HL-60 (cell line): ENCODE results near the gene COL28A1.

Source experiments
- DNase-seq, 2 experiments: peaks; one replicate each; pipeline ENCODE4 v3.0.0-alpha.2; 2010 to 2020; ENCODE audit warnings: low read depth in 1 of 2, low spot score in 1 of 2
- H3K27ac ChIP-seq: fragments of 250-450 bp; sonication (Bioruptor Pico); replicated peaks from 2 replicates; pipeline ENCODE4 v1.5.1; 2020; ENCODE audit warnings: mild to moderate bottlenecking, moderate library complexity
- H3K27me3 ChIP-seq: fragments of 250-450 bp; sonication (Bioruptor Pico); 2 replicates; pipeline ENCODE4 v1.5.1; 2021; ENCODE audit warnings: mild to moderate bottlenecking, moderate library complexity; ENCODE audit not compliant: insufficient read depth, poor library complexity, severe bottlenecking
- H3K4me3 ChIP-seq: replicated peaks from 2 replicates; pipeline ENCODE4 v1.5.1; 2011; ENCODE audit warnings: mild to moderate bottlenecking, control low read depth, low read length; ENCODE audit not compliant: insufficient read depth
- CTCF ChIP-seq: IDR thresholded peaks from one replicate; pipeline ENCODE4 v1.5.1; 2011; ENCODE audit warnings: low read length, control low read depth, inconsistent platforms; ENCODE audit not compliant: insufficient read depth
- GABPA ChIP-seq: IDR thresholded peaks from 2 replicates; pipeline ENCODE4 v1.6.1; 2012; ENCODE audit warnings: low read depth
- POLR2AphosphoS5 ChIP-seq: IDR thresholded peaks from 2 replicates; pipeline ENCODE4 v1.6.1; 2012; ENCODE audit warnings: low read depth
- REST ChIP-seq: IDR thresholded peaks from 2 replicates; pipeline ENCODE4 v1.6.1; 2012; ENCODE audit warnings: low read depth; ENCODE audit not compliant: insufficient replicate concordance
- SPI1 ChIP-seq: IDR thresholded peaks from 2 replicates; pipeline ENCODE4 v1.6.1; 2012; ENCODE audit warnings: low read depth, mild to moderate bottlenecking, borderline replicate concordance

Gene COL28A1

GRCh38 chr7:7344583-7344982 lies 191.1 kb downstream of the COL28A1 start:
- no peak for DNase-seq
- Histone ChIP-seq H3K27ac (no peak overlapping the region), H3K27me3 (no peaks in the 10 kb centered on the region), H3K4me3 (no peak overlapping the region)
- no peak for TF ChIP-seq POLR2AphosphoS5
- no peak for TF ChIP-seq REST

GRCh38 chr7:7335909-7336308 lies 199.8 kb downstream of the COL28A1 start:
- DNase-seq: no peak
- H3K4me3 ChIP-seq: no peak overlapping the region
- TF ChIP-seq REST (no peak), POLR2AphosphoS5 (no peak), CTCF (no peak), GABPA (no peak), SPI1 (no peak)
- H3K27me3 ChIP-seq: no peaks in the 10 kb centered on the region
- no peak overlapping the region for H3K27ac ChIP-seq

- Histone ChIP-seq H3K27ac (no peak overlapping the region), H3K27me3 (no peaks in the 10 kb centered on the region), H3K4me3 (no peak overlapping the region)
- no peak for DNase-seq
- TF ChIP-seq CTCF (no peak), POLR2AphosphoS5 (no peak), GABPA (no peak), REST (no peak), SPI1 (no peak)
Observed at GRCh38 chr7:7335215-7335614, 200.5 kb downstream of the COL28A1 start.

- no peaks in the 10 kb centered on the region for H3K27me3 ChIP-seq
- no peak overlapping the region for H3K4me3 ChIP-seq
- TF ChIP-seq POLR2AphosphoS5: no peak
- no peak for TF ChIP-seq SPI1
Observed at GRCh38 chr7:7333610-7334009, 202.1 kb downstream of the COL28A1 start.

More at GRCh38 chr7:7333610-7334009, 202.1 kb downstream of the COL28A1 start:
- DNase-seq: no peak
- no peak overlapping the region for H3K27ac ChIP-seq
